ENCODE measurements around the gene ASIC4.

- TF ChIP-seq, protein P1, sequence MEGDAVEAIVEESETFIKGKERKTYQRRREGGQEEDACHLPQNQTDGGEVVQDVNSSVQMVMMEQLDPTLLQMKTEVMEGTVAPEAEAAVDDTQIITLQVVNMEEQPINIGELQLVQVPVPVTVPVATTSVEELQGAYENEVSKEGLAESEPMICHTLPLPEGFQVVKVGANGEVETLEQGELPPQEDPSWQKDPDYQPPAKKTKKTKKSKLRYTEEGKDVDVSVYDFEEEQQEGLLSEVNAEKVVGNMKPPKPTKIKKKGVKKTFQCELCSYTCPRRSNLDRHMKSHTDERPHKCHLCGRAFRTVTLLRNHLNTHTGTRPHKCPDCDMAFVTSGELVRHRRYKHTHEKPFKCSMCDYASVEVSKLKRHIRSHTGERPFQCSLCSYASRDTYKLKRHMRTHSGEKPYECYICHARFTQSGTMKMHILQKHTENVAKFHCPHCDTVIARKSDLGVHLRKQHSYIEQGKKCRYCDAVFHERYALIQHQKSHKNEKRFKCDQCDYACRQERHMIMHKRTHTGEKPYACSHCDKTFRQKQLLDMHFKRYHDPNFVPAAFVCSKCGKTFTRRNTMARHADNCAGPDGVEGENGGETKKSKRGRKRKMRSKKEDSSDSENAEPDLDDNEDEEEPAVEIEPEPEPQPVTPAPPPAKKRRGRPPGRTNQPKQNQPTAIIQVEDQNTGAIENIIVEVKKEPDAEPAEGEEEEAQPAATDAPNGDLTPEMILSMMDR (IDR thresholded peaks at IDR 0.05): no peak
- TF ChIP-seq POLR2A (IDR thresholded peaks at IDR 0.05): no peak
These were observed 58.9 kb downstream of the ASIC4 start for GRCh38 chr2:219573166-219573565.

Measured in adrenal gland (tissue), 5 donors.